B cell (primary cell): ENCODE measurements around the gene TTLL10. TPM values are rescaled to one million over a fixed set of nuclear protein-coding genes. Genes with fewer than 3 reads are reported as not detected.

Source experiments
- ATAC-seq: fragments of 200-7000 bp; cut with Tn5 transposase; one replicate; pipeline ENCODE4 v1.10.0; 2021; ENCODE audit warnings: low read depth, mild to moderate bottlenecking, moderate number of reproducible peaks, moderate library complexity
- CTCF ChIA-PET: fragments of 350-600 bp; sonication (Branson Sonifier 250); formaldehyde crosslinking; loops from one replicate; lab custom pipeline; 2021; ENCODE audit warnings: antibody characterized with exemption, inconsistent platforms; lab: Charles Lee
- POLR2A ChIA-PET: fragments of 350-600 bp; sonication (Branson Sonifier 250); formaldehyde crosslinking; loops from one replicate; lab custom pipeline; 2021; ENCODE audit warnings: antibody characterized with exemption; lab: Charles Lee
- DNase-seq: peaks from one replicate; pipeline ENCODE4 v3.0.0; 2013
- H2AFZ ChIP-seq: 2 replicates; pipeline ENCODE4 v1.6.1; 2012; ENCODE audit warnings: mild to moderate bottlenecking, low read depth, low read length; ENCODE audit not compliant: insufficient read depth, poor library complexity, severe bottlenecking
- H3K27ac ChIP-seq, 2 donors: 1 replicate in 1 of 2; 2 replicates in 1 of 2; pipeline ENCODE4 v1.5.1; 2012 to 2013; ENCODE audit warnings: low read length in 2 of 2, mild to moderate bottlenecking in 2 of 2, moderate library complexity in 1 of 2
- H3K27me3 ChIP-seq, 4 experiments: fragments of 200-600 bp in 1 of 4; sonication (generic) in 1 of 4; replicated peaks in 1 of 4; 1 replicate in 2 of 4; 2 replicates in 2 of 4; pipeline versions ENCODE4 v1.6.1 to v1.7.0; 2013 to 2016; ENCODE audit warnings: low read length in 3 of 4, mild to moderate bottlenecking in 2 of 4, mixed read lengths in 1 of 4, moderate library complexity in 1 of 4; ENCODE audit not compliant: insufficient read depth in 4 of 4, control insufficient read depth in 3 of 4; ENCODE audit errors: control extremely low read depth in 1 of 4
- H3K36me3 ChIP-seq, 2 experiments: replicated peaks in 1 of 2; 1 replicate in 1 of 2; 2 replicates in 1 of 2; pipeline versions ENCODE4 v1.6.1 to v1.7.1; 2013; ENCODE audit warnings: low read length in 1 of 2; ENCODE audit not compliant: insufficient read depth in 2 of 2, control insufficient read depth in 1 of 2; ENCODE audit errors: control extremely low read depth in 1 of 2, extremely low read depth in 1 of 2
- H3K4me1 ChIP-seq, 2 donors: fragments of 200-600 bp in 1 of 2; sonication (generic) in 1 of 2; 1 replicate in 1 of 2; 2 replicates in 1 of 2; pipeline versions ENCODE4 v1.5.1 to v1.6.1; 2013 to 2017; ENCODE audit warnings: low read length in 2 of 2; ENCODE audit not compliant: control insufficient read depth in 2 of 2, insufficient read depth in 2 of 2
- H3K4me2 ChIP-seq: replicated peaks from 2 replicates; pipeline ENCODE3; 2012; ENCODE audit warnings: mild to moderate bottlenecking, low read depth, low read length; ENCODE audit not compliant: poor library complexity, severe bottlenecking
- H3K4me3 ChIP-seq, 5 experiments: fragments of 200-600 bp in 1 of 5; sonication (generic) in 1 of 5; 1 replicate in 3 of 5; 2 replicates in 2 of 5; pipeline versions ENCODE4 v1.5.1 to v1.7.0; 2011 to 2016; ENCODE audit warnings: low read length in 4 of 5, mild to moderate bottlenecking in 4 of 5, low read depth in 2 of 5, control low read depth in 1 of 5, moderate library complexity in 1 of 5; ENCODE audit not compliant: insufficient read depth in 1 of 5; ENCODE audit errors: control extremely low read depth in 1 of 5, extremely low read depth in 1 of 5
- H3K79me2 ChIP-seq: fragments of 200-600 bp; sonication (generic); one replicate; pipeline ENCODE4 v1.6.0; 2016; ENCODE audit warnings: low read length; ENCODE audit not compliant: control insufficient read depth, insufficient read depth
- H3K9ac ChIP-seq: fragments of 200-600 bp; sonication (generic); 2 replicates; pipeline ENCODE4 v1.6.1; 2017; ENCODE audit warnings: mild to moderate bottlenecking, low read length, moderate library complexity
- H3K9me3 ChIP-seq, 3 donors: one replicate each; pipeline versions ENCODE4 v1.6.1 to v1.7.1; 2013; ENCODE audit warnings: low read length in 2 of 3; ENCODE audit not compliant: control insufficient read depth in 2 of 3, insufficient read depth in 1 of 3; ENCODE audit errors: control extremely low read depth in 1 of 3
- H4K20me1 ChIP-seq: 2 replicates; pipeline ENCODE4 v1.6.0; 2012; ENCODE audit warnings: mild to moderate bottlenecking, low read length; ENCODE audit not compliant: insufficient read depth, control insufficient read depth, poor library complexity, severe bottlenecking
- H3K27ac Mint-ChIP-seq: one replicate; pipeline ENCODE4 v1.8.0; 2021; ENCODE audit warnings: mixed read lengths
- H3K27me3 Mint-ChIP-seq: one replicate; pipeline ENCODE4 v1.8.0; 2021; ENCODE audit warnings: mixed read lengths
- H3K4me1 Mint-ChIP-seq: one replicate; pipeline ENCODE4 v1.8.0; 2021; ENCODE audit warnings: mixed read lengths
- H3K4me3 Mint-ChIP-seq: one replicate; pipeline ENCODE4 v1.8.0; 2021; ENCODE audit warnings: mixed read lengths
- H3K9me3 Mint-ChIP-seq: one replicate; pipeline ENCODE4 v1.8.0; 2022; ENCODE audit warnings: mixed read lengths; ENCODE audit not compliant: insufficient read depth
- CTCF ChIP-seq: fragments of 200-600 bp; IDR thresholded peaks from one replicate; pipeline ENCODE4 v1.8.0; 2022; ENCODE audit warnings: antibody characterized with exemption, mild to moderate bottlenecking
- EZH2 ChIP-seq: IDR thresholded peaks from 2 replicates; pipeline ENCODE4 v1.6.1; 2012; ENCODE audit warnings: borderline replicate concordance, low read depth, mild to moderate bottlenecking, moderate library complexity, low read length; ENCODE audit not compliant: insufficient read depth, poor library complexity, severe bottlenecking
- WGBS: methylation state at CpG from one replicate; pipeline ENCODE4 v1.1.5; 2013; ENCODE audit warnings: missing lambda C conversion rate; ENCODE audit not compliant: insufficient coverage; 5-methylcytosine and 5-hydroxymethylcytosine counted together
- intact Hi-C: fragments of 100-400 bp; cut with micrococcal nuclease; formaldehyde crosslinking; loops from one replicate; pipeline ENCODE4 v1.10.0; 2022
- polyA plus RNA-seq: library from polyadenylated mRNA; depleted of rRNA; stranded (reverse); fragments of >200 nt; gene quantifications from 2 replicates; pipeline ENCODE4 v1.2.3, GENCODE V29; 2012
- total RNA-seq, 2 donors: library from RNA; stranded (reverse); fragments of 120-200 nt in 1 of 2; gene quantifications; 1 replicate in 1 of 2; 2 replicates in 1 of 2; pipeline versions ENCODE4 v1.2.3 to v1.2.4, GENCODE V29; 2013 to 2022

The TTLL10 gene
- total and polyA plus RNA-seq, 2 donors (not counting 1 experiment from before 2014, with no cell fraction given) = 0.37 to 0.45 TPM

GRCh38 chr1:1173061-1173792 is 453 bp upstream of the TTLL10 start:
- ChIA-PET CTCF (interaction anchor here (5.3 kb wide), 1 partner anchor 51 kb away, joined by 31 read pairs; no protein-coding TSS in a partner anchor), POLR2A (interaction anchor here (0.7 to 2.6 kb wide), 3 partner anchors 33 to 51 kb away, joined by 3 to 8 read pairs (median 5); no protein-coding TSS in a partner anchor)
- ATAC-seq = no peak
- Histone ChIP-seq H3K79me2 (no peaks in the 10 kb centered on the region), H3K27me3 (peaks cover 0 to 39% (median 19%) of the 10 kb centered on the region in 4 experiments), H3K36me3 (no peaks in the 10 kb centered on the region), H3K4me3 (peak overlapping the region in 2 of 5 experiments; percentile 15 to 22), H3K9ac (peak overlapping the region; percentile 48), H3K27ac (no peak overlapping the region), H2AFZ (peak overlapping the region; percentile 28), H4K20me1 (no peaks in the 10 kb centered on the region), H3K9me3 (peaks cover 0 to 17% (median 0%) of the 10 kb centered on the region in 3 donors), H3K4me2 (peak overlapping the region; percentile 81), H3K4me1 (peaks cover 56 to 68% of the 10 kb centered on the region in 2 donors)
- intact Hi-C loops = loop anchor here (2.0 to 5.0 kb wide), 4 partner anchors 28 to 51 kb away; no protein-coding TSS in a partner anchor
- peaks cover 52% of the 10 kb centered on the region for H3K4me1 Mint-ChIP-seq
- no peaks in the 10 kb centered on the region for H3K9me3 Mint-ChIP-seq
- 70% methylated on average over 29 of the region's 32 CpGs for WGBS
- no peak for TF ChIP-seq EZH2
- TF ChIP-seq CTCF = no peak
- H3K27ac Mint-ChIP-seq = peak overlapping the region; percentile 50
- no peak for DNase-seq
- H3K4me3 Mint-ChIP-seq = peak overlapping the region; percentile 55
- peaks cover 12% of the 10 kb centered on the region for H3K27me3 Mint-ChIP-seq
